Endodermal cell (in vitro differentiated cells): ENCODE measurements around the gene ZNF354C. TPM values are rescaled to one million over a fixed set of nuclear protein-coding genes. Genes with fewer than 3 reads are reported as not detected.

Experiments
- DNase-seq: peaks from one replicate; pipeline ENCODE4 v3.0.0-alpha.2; 2017
- H3K27ac ChIP-seq: 2 replicates; pipeline ENCODE4 v1.5.1; 2013; ENCODE audit warnings: mild to moderate bottlenecking, low read depth, low read length, moderate library complexity
- H3K27me3 ChIP-seq: 2 replicates; pipeline ENCODE4 v1.6.1; 2013; ENCODE audit warnings: mild to moderate bottlenecking, low read length, moderate library complexity; ENCODE audit not compliant: insufficient read depth, control insufficient read depth, poor library complexity, severe bottlenecking
- H3K36me3 ChIP-seq: 2 replicates; pipeline ENCODE4 v1.7.0; 2013; ENCODE audit warnings: mild to moderate bottlenecking, low read length, moderate library complexity; ENCODE audit not compliant: control insufficient read depth, insufficient read depth
- H3K4me1 ChIP-seq: one replicate; pipeline ENCODE4 v1.7.0; 2013; ENCODE audit warnings: low read length; ENCODE audit not compliant: control insufficient read depth, insufficient read depth
- H3K4me3 ChIP-seq: 2 replicates; pipeline ENCODE4 v1.5.1; 2013; ENCODE audit warnings: mild to moderate bottlenecking, low read length, moderate library complexity
- H3K9ac ChIP-seq: 2 replicates; pipeline ENCODE4 v1.6.1; 2013; ENCODE audit warnings: mild to moderate bottlenecking, low read length, moderate library complexity; ENCODE audit not compliant: poor library complexity, severe bottlenecking; ENCODE audit errors: extremely low read depth
- H3K9me3 ChIP-seq: 2 replicates; pipeline ENCODE4 v1.6.1; 2013; ENCODE audit warnings: mild to moderate bottlenecking, low read length, moderate library complexity; ENCODE audit not compliant: control insufficient read depth
- H3K27ac Mint-ChIP-seq: 2 replicates; pipeline ENCODE4 v1.8.0; 2020; ENCODE audit warnings: mixed read lengths
- H3K27me3 Mint-ChIP-seq: 2 replicates; pipeline ENCODE4 v1.8.0; 2021; ENCODE audit warnings: mild to moderate bottlenecking, mixed read lengths; ENCODE audit not compliant: insufficient read depth
- H3K36me3 Mint-ChIP-seq: 2 replicates; pipeline ENCODE4 v1.8.0; 2020; ENCODE audit warnings: low read depth, mixed read lengths
- H3K4me1 Mint-ChIP-seq: 2 replicates; pipeline ENCODE4 v1.8.0; 2020; ENCODE audit warnings: mixed read lengths
- H3K4me3 Mint-ChIP-seq: 2 replicates; pipeline ENCODE4 v1.8.0; 2020; ENCODE audit warnings: mild to moderate bottlenecking, moderate library complexity, mixed read lengths
- H3K9me3 Mint-ChIP-seq: 2 replicates; pipeline ENCODE4 v1.8.0; 2020; ENCODE audit warnings: mild to moderate bottlenecking, mixed read lengths
- WGBS, 2 experiments: methylation state at CpG; one replicate each; pipeline versions ENCODE4 v1.1.5 to v1.1.7; 2013; ENCODE audit warnings: missing lambda C conversion rate in 2 of 2, mixed read lengths in 1 of 2; ENCODE audit not compliant: insufficient coverage in 1 of 2, insufficient read length in 1 of 2; 5-methylcytosine and 5-hydroxymethylcytosine counted together
- total RNA-seq, 2 donors: library from RNA; stranded (reverse); fragmentation: NEBNext Ultra II Directional in 1 of 2; extraction: Animal tissue kit (Norgen Biotek cat#: 25700) in 1 of 2; gene quantifications; 2 replicates in 1 of 2; 3 replicates in 1 of 2; pipeline ENCODE4 v1.2.1, GENCODE V29; 2021
- TF ChIP-seq, protein P1 (sequence below): fragments of 200-600 bp; sonication (generic); conservative IDR thresholded peaks from 2 replicates; pipeline ENCODE4 v1.5.0; 2021; ENCODE audit warnings: antibody characterized with exemption, mild to moderate bottlenecking

Gene ZNF354C
- total RNA-seq, 2 donors from 2014 or later = 3.4 to 4.8 TPM

DNA sequence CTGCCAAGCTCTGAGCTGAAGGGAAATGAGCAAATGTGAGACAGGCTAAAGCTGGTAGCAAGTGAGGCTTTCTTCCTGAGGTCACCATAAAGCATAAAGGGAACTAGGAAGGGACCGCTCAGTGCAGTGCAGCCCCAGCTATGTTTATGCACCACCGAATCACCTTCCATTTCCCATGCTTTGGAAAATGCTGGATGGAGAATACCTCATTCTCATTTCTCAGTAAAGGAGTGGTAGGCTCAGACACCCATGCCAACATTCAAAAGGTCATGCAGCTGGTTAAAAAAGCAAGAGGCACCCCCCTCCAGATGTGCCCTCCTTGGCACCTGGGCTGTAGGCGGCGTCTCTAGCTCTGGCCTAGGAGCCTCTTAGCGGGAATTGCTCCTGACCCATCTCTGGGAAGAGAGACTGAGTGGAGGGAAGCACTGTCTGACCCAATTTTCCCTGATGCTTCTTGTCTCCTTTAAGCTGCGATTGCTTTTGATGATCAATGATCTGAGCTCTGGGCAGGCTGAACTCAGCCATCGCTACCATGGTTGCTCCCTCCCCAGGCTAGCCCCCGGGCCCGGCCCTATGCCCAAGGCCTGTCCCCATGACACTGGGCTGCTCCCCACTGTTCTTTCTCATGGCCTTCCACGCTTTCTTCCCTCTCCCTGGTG is 58.7 kb downstream of the ZNF354C start:
- Mint-ChIP-seq H3K4me3 (no peak overlapping the region), H3K4me1 (no peaks in the 10 kb centered on the region), H3K36me3 (no peaks in the 10 kb centered on the region), H3K9me3 (peaks cover 24% of the 10 kb centered on the region), H3K27ac (no peak overlapping the region), H3K27me3 (peaks cover 2% of the 10 kb centered on the region)
- H3K27ac ChIP-seq = no peak overlapping the region
- H3K27me3 ChIP-seq = no peaks in the 10 kb centered on the region
- TF ChIP-seq, protein P1, sequence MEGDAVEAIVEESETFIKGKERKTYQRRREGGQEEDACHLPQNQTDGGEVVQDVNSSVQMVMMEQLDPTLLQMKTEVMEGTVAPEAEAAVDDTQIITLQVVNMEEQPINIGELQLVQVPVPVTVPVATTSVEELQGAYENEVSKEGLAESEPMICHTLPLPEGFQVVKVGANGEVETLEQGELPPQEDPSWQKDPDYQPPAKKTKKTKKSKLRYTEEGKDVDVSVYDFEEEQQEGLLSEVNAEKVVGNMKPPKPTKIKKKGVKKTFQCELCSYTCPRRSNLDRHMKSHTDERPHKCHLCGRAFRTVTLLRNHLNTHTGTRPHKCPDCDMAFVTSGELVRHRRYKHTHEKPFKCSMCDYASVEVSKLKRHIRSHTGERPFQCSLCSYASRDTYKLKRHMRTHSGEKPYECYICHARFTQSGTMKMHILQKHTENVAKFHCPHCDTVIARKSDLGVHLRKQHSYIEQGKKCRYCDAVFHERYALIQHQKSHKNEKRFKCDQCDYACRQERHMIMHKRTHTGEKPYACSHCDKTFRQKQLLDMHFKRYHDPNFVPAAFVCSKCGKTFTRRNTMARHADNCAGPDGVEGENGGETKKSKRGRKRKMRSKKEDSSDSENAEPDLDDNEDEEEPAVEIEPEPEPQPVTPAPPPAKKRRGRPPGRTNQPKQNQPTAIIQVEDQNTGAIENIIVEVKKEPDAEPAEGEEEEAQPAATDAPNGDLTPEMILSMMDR = no peak
- 85 to 92% methylated on average over 4 to 10 of the region's 10 CpGs for WGBS, 2 experiments
- H3K4me1 ChIP-seq = no peaks in the 10 kb centered on the region
- peaks cover 8% of the 10 kb centered on the region for H3K9me3 ChIP-seq
- H3K4me3 ChIP-seq = no peak overlapping the region
- H3K9ac ChIP-seq = no peak overlapping the region
- peak; percentile 14 for DNase-seq
- no peaks in the 10 kb centered on the region for H3K36me3 ChIP-seq

DNA sequence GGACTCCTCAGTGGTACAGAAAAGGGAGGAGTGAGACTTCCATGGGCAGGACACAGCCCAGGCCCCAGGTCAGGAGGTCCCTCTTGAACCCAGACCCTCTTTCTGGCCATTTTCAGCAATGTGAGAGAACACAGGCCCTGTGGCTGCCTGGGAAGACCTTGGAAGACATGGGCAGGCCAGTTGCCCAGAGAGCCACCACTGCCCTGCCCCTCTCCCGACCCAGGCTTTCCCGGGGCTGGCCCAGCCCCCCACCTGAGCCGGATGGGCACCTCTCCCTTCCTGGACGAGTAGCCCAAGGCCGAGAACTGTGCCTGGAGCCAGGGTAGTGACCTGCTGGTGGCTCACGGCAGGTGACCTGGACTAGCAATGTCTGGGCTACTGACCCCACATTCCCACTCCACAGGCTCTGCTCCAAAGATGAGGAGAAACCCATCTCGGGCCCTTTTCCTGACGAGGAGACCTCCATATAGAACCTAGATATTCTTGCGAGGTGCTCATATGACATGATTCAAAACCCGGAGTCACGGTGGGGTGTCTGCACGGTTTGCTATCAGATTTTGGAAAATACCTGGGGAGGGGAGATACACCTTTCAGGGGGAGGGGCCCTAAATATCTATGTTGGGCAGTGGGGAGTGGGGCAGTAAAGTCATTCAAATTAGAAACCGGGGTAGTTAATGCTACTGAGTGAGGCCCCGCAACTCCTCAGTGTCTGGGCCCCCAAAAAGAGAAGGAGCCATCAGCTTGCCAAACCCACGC is 59.4 kb downstream of the ZNF354C start:
- Mint-ChIP-seq H3K9me3 (peaks cover 22% of the 10 kb centered on the region), H3K4me3 (no peak overlapping the region)

DNA sequence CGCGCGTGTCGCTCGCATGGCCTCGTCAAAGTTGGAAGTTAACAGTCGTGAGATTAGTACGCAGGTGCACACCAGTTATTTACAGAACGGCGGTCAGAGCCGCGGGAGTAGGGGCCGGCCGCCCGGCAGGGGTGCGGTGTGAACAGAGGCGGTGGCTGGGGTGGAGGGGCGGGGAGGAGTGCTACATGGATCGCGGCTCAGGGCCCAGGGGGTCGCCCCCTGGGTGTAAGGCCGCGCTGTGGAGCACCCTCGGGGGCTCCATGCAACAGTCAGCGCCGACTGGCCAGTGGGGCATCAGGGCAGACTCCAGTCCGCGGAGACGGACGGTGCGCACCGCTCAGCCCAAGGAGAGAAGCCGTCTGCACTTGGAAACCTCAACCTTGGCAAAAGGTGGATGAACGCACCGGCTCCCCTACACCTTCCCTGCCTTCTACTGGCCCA is 60.3 kb downstream of the ZNF354C start:
- no peaks in the 10 kb centered on the region for H3K36me3 ChIP-seq
- Mint-ChIP-seq H3K27me3 (peaks cover 2% of the 10 kb centered on the region), H3K4me3 (no peak overlapping the region), H3K36me3 (no peaks in the 10 kb centered on the region), H3K27ac (no peak overlapping the region), H3K4me1 (no peaks in the 10 kb centered on the region), H3K9me3 (peaks cover 14% of the 10 kb centered on the region)
- no peak overlapping the region for H3K9ac ChIP-seq
- H3K4me1 ChIP-seq = no peaks in the 10 kb centered on the region
- TF ChIP-seq, protein P1 = no peak
- no peak overlapping the region for H3K4me3 ChIP-seq
- no peaks in the 10 kb centered on the region for H3K27me3 ChIP-seq
- no peaks in the 10 kb centered on the region for H3K9me3 ChIP-seq
- peak; percentile 28 for DNase-seq
- no peak overlapping the region for H3K27ac ChIP-seq
- WGBS, 2 experiments = 94 to 98% methylated on average over 25 to 35 of the region's 35 CpGs

More for the DNA sequence above, 59.4 kb downstream of the ZNF354C start:
- H3K4me3 ChIP-seq = no peak overlapping the region
- peaks cover 3% of the 10 kb centered on the region for H3K9me3 ChIP-seq
- H3K27me3 Mint-ChIP-seq = peaks cover 2% of the 10 kb centered on the region
- H3K4me1 ChIP-seq = no peaks in the 10 kb centered on the region
- H3K27me3 ChIP-seq = no peaks in the 10 kb centered on the region
- H3K27ac ChIP-seq = no peak overlapping the region
- peak; percentile 21 for DNase-seq
- TF ChIP-seq, protein P1 = no peak
- no peaks in the 10 kb centered on the region for H3K36me3 Mint-ChIP-seq
- 86 to 94% methylated on average over 9 to 15 of the region's 15 CpGs for WGBS, 2 experiments
- no peak overlapping the region for H3K27ac Mint-ChIP-seq
- H3K4me1 Mint-ChIP-seq = no peaks in the 10 kb centered on the region
- no peak overlapping the region for H3K9ac ChIP-seq
- H3K36me3 ChIP-seq = no peaks in the 10 kb centered on the region
